K562 (cell line): ENCODE results near the gene ADGRB3. TPM values are rescaled to one million over a fixed set of nuclear protein-coding genes. Genes with fewer than 3 reads are reported as not detected.

ENCODE experiments used
- ATAC-seq: fragments of 200-7000 bp; cut with Tn5 transposase; 3 replicates; pipeline ENCODE4 v1.9.1; 2020; ENCODE audit warnings: moderate library complexity
- BruUV-seq: library from RNA; stranded (reverse); fragments of 400-500 nt; replicated peaks from 2 replicates; lab custom pipeline; 2021; lab: Mats Ljungman, UMichigan
- CTCF ChIA-PET: fragments of 300-600 bp; formaldehyde crosslinking; extraction: SDS; loops from one replicate; lab custom pipeline; 2021; ENCODE audit warnings: low intra/inter-chr PET ratio; lab: Yijun Ruan, JAX
- POLR2A ChIA-PET: fragments of 300-600, 350-650 bp; sonication (Branson Sonifier 250); formaldehyde crosslinking; extraction: SDS; loops from one replicate; lab custom pipeline; 2021; ENCODE audit warnings: antibody characterized with exemption, inconsistent platforms; lab: Yijun Ruan, JAX
- DNase-seq, 4 experiments: peaks; one replicate each; pipeline versions ENCODE4 v3.0.0 to v3.0.0-alpha.2; 2011 to 2018; ENCODE audit warnings: low spot score in 3 of 4, mixed read lengths in 3 of 4; ENCODE audit errors: extremely low read depth in 1 of 4
- FAIRE-seq: peaks from 2 replicates; lab custom pipeline; 2011; peaks lifted over from hg19 to GRCh38; lab: Jason Lieb, UNC
- H2AFZ ChIP-seq: 2 replicates; pipeline ENCODE4 v1.6.0; 2011; ENCODE audit warnings: low read depth, low read length, control low read depth, inconsistent platforms
- H3K27ac ChIP-seq: fragments of 200-600 bp; 3 replicates; pipeline ENCODE4 v1.8.0; 2011; ENCODE audit warnings: low read depth, mild to moderate bottlenecking, control low read depth, inconsistent platforms, low read length, moderate library complexity, mixed read lengths; ENCODE audit errors: extremely low read depth
- H3K27me3 ChIP-seq, 2 experiments: fragments of 300-600 bp in 1 of 2; 2 replicates in 1 of 2; 3 replicates in 1 of 2; pipeline versions ENCODE4 v1.6.0 to v1.8.0; 2011; ENCODE audit warnings: inconsistent platforms in 2 of 2, low read length in 2 of 2, mild to moderate bottlenecking in 1 of 2, mixed read lengths in 1 of 2, moderate library complexity in 1 of 2; ENCODE audit not compliant: control insufficient read depth in 2 of 2, insufficient read depth in 2 of 2
- H3K36me3 ChIP-seq: fragments of 300-600 bp; 3 replicates; pipeline ENCODE4 v1.8.0; 2011; ENCODE audit warnings: mild to moderate bottlenecking, low read length, inconsistent platforms; ENCODE audit not compliant: control insufficient read depth, insufficient read depth
- H3K4me1 ChIP-seq, 2 experiments: fragments of 200-600 bp in 1 of 2; replicated peaks in 1 of 2; 2 replicates in 1 of 2; 3 replicates in 1 of 2; pipeline versions ENCODE4 v1.5.1 to v1.8.0; 2011; ENCODE audit warnings: inconsistent platforms in 2 of 2, low read length in 2 of 2, mild to moderate bottlenecking in 1 of 2, mixed read lengths in 1 of 2, moderate library complexity in 1 of 2; ENCODE audit not compliant: control insufficient read depth in 2 of 2, insufficient read depth in 2 of 2
- H3K4me2 ChIP-seq: 2 replicates; pipeline ENCODE4 v1.6.1; 2011; ENCODE audit warnings: low read length, control low read depth, inconsistent platforms, mixed read lengths; ENCODE audit not compliant: insufficient read depth
- H3K4me3 ChIP-seq: fragments of 200-600 bp; sonication (generic), shearing (Covaris generic); 2 replicates; pipeline ENCODE4 v1.5.1; 2016; ENCODE audit warnings: control low read depth, inconsistent platforms
- H3K79me2 ChIP-seq: fragments of 200-600 bp; 3 replicates; pipeline ENCODE4 v1.8.0; 2011; ENCODE audit warnings: low read length, inconsistent platforms; ENCODE audit not compliant: control insufficient read depth, insufficient read depth
- H3K9ac ChIP-seq, 2 experiments: 2 replicates each; pipeline versions ENCODE4 v1.6.0 to v1.6.1; 2011; ENCODE audit warnings: low read depth in 2 of 2, low read length in 2 of 2, control low read depth in 1 of 2, inconsistent platforms in 1 of 2, mild to moderate bottlenecking in 1 of 2, mixed read lengths in 1 of 2; ENCODE audit not compliant: insufficient read depth in 1 of 2
- H3K9me1 ChIP-seq: one replicate; pipeline ENCODE4 v1.6.0; 2011; ENCODE audit warnings: inconsistent platforms, mild to moderate bottlenecking, low read length, moderate library complexity; ENCODE audit not compliant: control insufficient read depth, insufficient read depth
- H3K9me3 ChIP-seq: replicated peaks from 2 replicates; pipeline ENCODE4 v1.5.1; 2011; ENCODE audit warnings: low read depth, low read length, inconsistent platforms; ENCODE audit not compliant: control insufficient read depth, insufficient read depth
- H4K20me1 ChIP-seq: replicated peaks from 2 replicates; pipeline ENCODE4 v1.6.1; 2011; ENCODE audit warnings: low read length, inconsistent platforms, mixed read lengths; ENCODE audit not compliant: control insufficient read depth, insufficient read depth
- CEBPB ChIP-seq: fragments of 450-650 bp; IDR thresholded peaks from 2 replicates; pipeline ENCODE4 v1.6.1; 2016; ENCODE audit warnings: missing genetic modification characterization, missing compliant biosample characterization
- CSDE1 ChIP-seq, 2 experiments: fragments of 450-650 bp; IDR thresholded peaks; 2 replicates each; pipeline ENCODE4 v1.6.1; 2016; ENCODE audit warnings: mild to moderate bottlenecking in 1 of 2
- RAD21 ChIP-seq, 2 experiments: fragments of 250-450 bp in 1 of 2; fragments of 450-650 bp in 1 of 2; sonication (Bioruptor Pico) in 1 of 2; formaldehyde crosslinking in 1 of 2; IDR thresholded peaks in 1 of 2; conservative IDR thresholded peaks in 1 of 2; 2 replicates each; pipeline versions ENCODE4 v1.4.0 to v1.8.0; 2020 to 2022; ENCODE audit warnings: mild to moderate bottlenecking in 2 of 2, moderate library complexity in 1 of 2
- TBL1XR1 ChIP-seq, 2 experiments: IDR thresholded peaks; 2 replicates each; pipeline ENCODE4 v1.6.1; 2012; ENCODE audit warnings: improper control_type of control experiment in 2 of 2, low read length in 2 of 2, mild to moderate bottlenecking in 1 of 2
- WGBS: fragments of 100-300 bp; shearing (Covaris generic); methylation state at CpG from one replicate; pipeline ENCODE4 v1.1.6; 2016; ENCODE audit warnings: low coverage, mixed read lengths; ENCODE audit not compliant: insufficient coverage; ENCODE audit errors: missing lambda C conversion rate; 5-methylcytosine and 5-hydroxymethylcytosine counted together
- in situ Hi-C: fragments of 300-500 bp; cut with MboI; formaldehyde crosslinking; loops from 4 replicates; pipeline ENCODE4 v1.15.0; 2018; ENCODE audit warnings: inconsistent platforms, mixed read lengths
- intact Hi-C: fragments of 100-400 bp; cut with micrococcal nuclease; formaldehyde crosslinking; loops from 2 replicates; pipeline ENCODE4 v1.14.2; 2022
- polyA plus RNA-seq, 8 experiments: library from polyadenylated mRNA; depleted of rRNA in 4 of 8; stranded (reverse) in 5 of 8; unstranded in 3 of 8; fragments of >200 nt; fragmentation: Nextera tagmentation in 2 of 8; fragmentation: Illumina TruSeq in 1 of 8; extraction: Ambion mirVana in 2 of 8; extraction: Trizol in 1 of 8; gene quantifications; 2 replicates each; pipeline versions ENCODE4 v1.2.1 to v1.2.3, GENCODE V29; 2011 to 2014; ENCODE audit warnings: inconsistent platforms in 1 of 8, missing spikeins in 1 of 8
- total RNA-seq, 7 experiments: library from RNA; depleted of rRNA in 6 of 7; stranded (reverse); fragments of >200 nt in 6 of 7; fragmentation: Illumina TruSeq in 2 of 7; extraction: Trizol in 2 of 7; gene quantifications; 2 replicates each; pipeline versions ENCODE4 v1.2.1 to v1.2.3, GENCODE V29; 2011 to 2021; ENCODE audit warnings: low replicate concordance in 1 of 7
- TF ChIP-seq, protein P1 (sequence below): sonication (generic); formaldehyde crosslinking; IDR thresholded peaks from 2 replicates; pipeline ENCODE4 v1.5.0; 2020; ENCODE audit warnings: missing genetic modification reagents
- TF ChIP-seq, protein P2 (sequence below): sonication (generic); formaldehyde crosslinking; IDR thresholded peaks from 2 replicates; pipeline ENCODE4 v1.8.0; 2022; ENCODE audit warnings: mild to moderate bottlenecking, missing genetic modification reagents, borderline replicate concordance
- TF ChIP-seq, protein P3 (sequence below): fragments of 450-650 bp; formaldehyde crosslinking; IDR thresholded peaks from 2 replicates; pipeline ENCODE4 v1.4.0; 2020; ENCODE audit warnings: mild to moderate bottlenecking, moderate library complexity

ADGRB3 gene
- total and polyA plus RNA-seq, 9 of the 15 experiments (the other 6 are each of a cell fraction or from before 2014, with no cell fraction given): 0.90 to 7.8 (median 2.4) TPM

DNA sequence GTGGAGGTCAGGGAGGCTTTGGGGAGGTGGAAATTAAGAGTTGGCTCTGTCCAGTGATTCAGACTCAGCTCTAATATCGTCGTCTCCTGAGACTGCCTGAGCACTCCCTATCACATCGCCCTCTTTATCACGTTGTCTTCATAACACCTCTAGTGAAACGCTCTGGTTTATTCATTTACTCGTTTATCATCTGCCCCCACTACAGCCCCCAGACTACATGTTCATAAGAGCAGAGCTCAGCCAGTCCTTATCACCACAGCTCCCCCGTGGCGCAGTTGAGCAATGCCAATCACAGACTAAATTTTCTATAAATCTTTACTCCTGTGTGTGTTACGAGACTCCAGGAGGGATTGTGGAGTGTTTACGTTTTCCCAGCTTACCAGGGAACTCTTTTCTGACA, 316.2 kb downstream of the ADGRB3 start:
- FAIRE-seq (no peak), DNase-seq (peak in 1 of 4 experiments; percentile 9), ATAC-seq (no peak)
- in situ Hi-C loops: loop anchor here (25.0 kb wide), 1 partner anchor 314 kb away; the partner anchor contains the start of gene ADGRB3
- H3K9ac ChIP-seq: no peak overlapping the region
- H3K79me2 ChIP-seq: no peaks in the 10 kb centered on the region
- H3K9me3 ChIP-seq: no peaks in the 10 kb centered on the region
- H3K4me2 ChIP-seq: no peak overlapping the region
- no peak overlapping the region for H2AFZ ChIP-seq
- H4K20me1 ChIP-seq: no peaks in the 10 kb centered on the region
- intact Hi-C loops: no loop called here
- no peaks in the 10 kb centered on the region for H3K4me1 ChIP-seq
- TF ChIP-seq TBL1XR1 (IDR thresholded peaks at IDR 0.05; ENCODE audit: low read length in 2 of 2): no peak
- peak; percentile 48 for TF ChIP-seq CEBPB (tag)
- H3K9me1 ChIP-seq: no peaks in the 10 kb centered on the region
- 9% methylated on average over 10 of the region's 10 CpGs for WGBS
- no peak overlapping the region for H3K4me3 ChIP-seq
- CTCF ChIA-PET: no interaction called here
- BruUV-seq: no TSS peak
- no peaks in the 10 kb centered on the region for H3K27me3 ChIP-seq
- POLR2A ChIA-PET: interaction anchor here (0.7 kb wide), 1 partner anchor 89 kb away, joined by 3 read pairs; no protein-coding TSS in a partner anchor
- H3K36me3 ChIP-seq: no peaks in the 10 kb centered on the region
- no peak overlapping the region for H3K27ac ChIP-seq

DNA sequence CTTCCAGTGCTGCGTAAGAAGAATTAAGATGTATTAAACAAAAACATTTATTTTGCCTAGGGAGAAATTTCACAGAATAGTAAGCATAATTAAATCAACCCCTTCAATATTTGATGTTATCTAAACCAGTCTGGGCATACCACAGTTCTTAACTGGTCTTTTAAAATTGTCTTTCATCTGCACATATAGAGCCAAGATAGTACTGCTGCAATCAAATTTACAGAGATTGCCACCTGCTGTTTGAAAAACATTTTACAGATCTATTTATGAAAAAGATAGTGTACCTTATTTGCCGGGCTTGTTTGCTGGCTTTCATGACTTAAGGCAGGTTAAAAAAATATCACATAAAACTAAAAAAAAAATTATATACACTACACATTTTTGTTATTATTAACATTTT, 323.2 kb downstream of the ADGRB3 start:
- Histone ChIP-seq H3K9me1 (no peaks in the 10 kb centered on the region), H3K79me2 (no peaks in the 10 kb centered on the region), H3K9me3 (no peaks in the 10 kb centered on the region), H4K20me1 (no peaks in the 10 kb centered on the region), H3K4me2 (no peak overlapping the region), H3K36me3 (no peaks in the 10 kb centered on the region), H3K27ac (no peak overlapping the region), H3K9ac (no peak overlapping the region), H3K27me3 (no peaks in the 10 kb centered on the region), H3K4me3 (no peak overlapping the region), H3K4me1 (no peaks in the 10 kb centered on the region), H2AFZ (no peak overlapping the region)
- ATAC-seq (peak; percentile 66; the same call in 2 of the 3 replicates), DNase-seq (peak in 1 of 4 experiments; percentile 9), FAIRE-seq (no peak)
- BruUV-seq: no TSS peak
- intact Hi-C loops (no loop called here), in situ Hi-C loops (loop anchor here (25.0 kb wide), 1 partner anchor 321 kb away; the partner anchor contains the start of gene ADGRB3)
- ChIA-PET POLR2A (no interaction called here), CTCF (interaction anchor here (0.9 to 1.6 kb wide), 2 partner anchors 82 to 320 kb away, joined by 4 to 5 read pairs; no protein-coding TSS in a partner anchor)
- 58% methylated on average over 2 of the region's 2 CpGs for WGBS
- TF ChIP-seq, protein P1, sequence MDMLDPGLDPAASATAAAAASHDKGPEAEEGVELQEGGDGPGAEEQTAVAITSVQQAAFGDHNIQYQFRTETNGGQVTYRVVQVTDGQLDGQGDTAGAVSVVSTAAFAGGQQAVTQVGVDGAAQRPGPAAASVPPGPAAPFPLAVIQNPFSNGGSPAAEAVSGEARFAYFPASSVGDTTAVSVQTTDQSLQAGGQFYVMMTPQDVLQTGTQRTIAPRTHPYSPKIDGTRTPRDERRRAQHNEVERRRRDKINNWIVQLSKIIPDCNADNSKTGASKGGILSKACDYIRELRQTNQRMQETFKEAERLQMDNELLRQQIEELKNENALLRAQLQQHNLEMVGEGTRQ (CRISPR knock-in tag): no peak
- TF ChIP-seq, protein P2, sequence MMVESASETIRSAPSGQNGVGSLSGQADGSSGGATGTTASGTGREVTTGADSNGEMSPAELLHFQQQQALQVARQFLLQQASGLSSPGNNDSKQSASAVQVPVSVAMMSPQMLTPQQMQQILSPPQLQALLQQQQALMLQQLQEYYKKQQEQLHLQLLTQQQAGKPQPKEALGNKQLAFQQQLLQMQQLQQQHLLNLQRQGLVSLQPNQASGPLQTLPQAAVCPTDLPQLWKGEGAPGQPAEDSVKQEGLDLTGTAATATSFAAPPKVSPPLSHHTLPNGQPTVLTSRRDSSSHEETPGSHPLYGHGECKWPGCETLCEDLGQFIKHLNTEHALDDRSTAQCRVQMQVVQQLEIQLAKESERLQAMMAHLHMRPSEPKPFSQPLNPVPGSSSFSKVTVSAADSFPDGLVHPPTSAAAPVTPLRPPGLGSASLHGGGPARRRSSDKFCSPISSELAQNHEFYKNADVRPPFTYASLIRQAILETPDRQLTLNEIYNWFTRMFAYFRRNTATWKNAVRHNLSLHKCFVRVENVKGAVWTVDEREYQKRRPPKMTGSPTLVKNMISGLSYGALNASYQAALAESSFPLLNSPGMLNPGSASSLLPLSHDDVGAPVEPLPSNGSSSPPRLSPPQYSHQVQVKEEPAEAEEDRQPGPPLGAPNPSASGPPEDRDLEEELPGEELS: no peak
- TF ChIP-seq, protein P3, sequence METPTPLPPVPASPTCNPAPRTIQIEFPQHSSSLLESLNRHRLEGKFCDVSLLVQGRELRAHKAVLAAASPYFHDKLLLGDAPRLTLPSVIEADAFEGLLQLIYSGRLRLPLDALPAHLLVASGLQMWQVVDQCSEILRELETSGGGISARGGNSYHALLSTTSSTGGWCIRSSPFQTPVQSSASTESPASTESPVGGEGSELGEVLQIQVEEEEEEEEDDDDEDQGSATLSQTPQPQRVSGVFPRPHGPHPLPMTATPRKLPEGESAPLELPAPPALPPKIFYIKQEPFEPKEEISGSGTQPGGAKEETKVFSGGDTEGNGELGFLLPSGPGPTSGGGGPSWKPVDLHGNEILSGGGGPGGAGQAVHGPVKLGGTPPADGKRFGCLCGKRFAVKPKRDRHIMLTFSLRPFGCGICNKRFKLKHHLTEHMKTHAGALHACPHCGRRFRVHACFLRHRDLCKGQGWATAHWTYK (CRISPR knock-in tag): no peak
- TF ChIP-seq RAD21 (CRISPR knock-in tag; conservative IDR thresholded peaks at IDR 0.05 in 1 of 2, IDR thresholded peaks at IDR 0.05 in 1 of 2): peak in 1 of 2 experiments; percentile 38; a peak in 3 of 4 replicates
- TF ChIP-seq CSDE1 (IDR thresholded peaks at IDR 0.05): no peak
